Stimulated activated naive CD8-positive, alpha-beta T cell treated with anti-CD3 and anti-CD28 coated beads, Interleukin-15, Interleukin-2, amounts not matched to agents 100 ng/mL and 50 ng/mL, for 24 hours (primary cell): ENCODE measurements around the gene EVI5.
"Not testable (repeated sequence)": the region's sequence is repeated elsewhere in the genome, so short reads cannot be mapped to it uniquely, and the experiment has no call there.

Source experiments
- H3K27ac Mint-ChIP-seq: one replicate; pipeline ENCODE4 v1.8.0; 2021; ENCODE audit warnings: mild to moderate bottlenecking, mixed read lengths
- H3K27me3 Mint-ChIP-seq: one replicate; pipeline ENCODE4 v1.8.0; 2021; ENCODE audit warnings: mixed read lengths
- H3K36me3 Mint-ChIP-seq: one replicate; pipeline ENCODE4 v1.8.0; 2021; ENCODE audit warnings: low read depth, mixed read lengths
- H3K4me1 Mint-ChIP-seq: one replicate; pipeline ENCODE4 v1.8.0; 2021; ENCODE audit warnings: low read depth, mixed read lengths
- H3K4me3 Mint-ChIP-seq: one replicate; pipeline ENCODE4 v1.8.0; 2021; ENCODE audit warnings: mild to moderate bottlenecking, mixed read lengths
- H3K9me3 Mint-ChIP-seq: one replicate; pipeline ENCODE4 v1.8.0; 2021; ENCODE audit warnings: mixed read lengths

The EVI5 gene

GRCh38 chr1:92746255-92746654 is 38.7 kb downstream of the EVI5 start:
- H3K4me3 Mint-ChIP-seq, H3K9me3 Mint-ChIP-seq, H3K36me3 Mint-ChIP-seq, H3K4me1 Mint-ChIP-seq, H3K27ac Mint-ChIP-seq, H3K27me3 Mint-ChIP-seq: not testable (repeated sequence)

GRCh38 chr1:92743221-92743620 is 41.7 kb downstream of the EVI5 start:
- Mint-ChIP-seq H3K4me3 (no peak overlapping the region), H3K4me1 (peaks cover 11% of the 10 kb centered on the region), H3K36me3 (no peaks in the 10 kb centered on the region), H3K9me3 (no peaks in the 10 kb centered on the region), H3K27ac (no peak overlapping the region), H3K27me3 (peaks cover 4% of the 10 kb centered on the region)

GRCh38 chr1:92739669-92740524 is 45.0 kb downstream of the EVI5 start:
- Mint-ChIP-seq H3K9me3 (no peaks in the 10 kb centered on the region), H3K27me3 (peaks cover 10% of the 10 kb centered on the region), H3K4me3 (no peak overlapping the region), H3K4me1 (peaks cover 11% of the 10 kb centered on the region), H3K27ac (no peak overlapping the region), H3K36me3 (no peaks in the 10 kb centered on the region)

- Mint-ChIP-seq H3K36me3 (no peaks in the 10 kb centered on the region), H3K27me3 (peaks cover 10% of the 10 kb centered on the region), H3K4me3 (no peak overlapping the region), H3K9me3 (no peaks in the 10 kb centered on the region), H3K27ac (no peak overlapping the region), H3K4me1 (peaks cover 7% of the 10 kb centered on the region)
Observed at GRCh38 chr1:92736395-92736794, 48.5 kb downstream of the EVI5 start.

DNA sequence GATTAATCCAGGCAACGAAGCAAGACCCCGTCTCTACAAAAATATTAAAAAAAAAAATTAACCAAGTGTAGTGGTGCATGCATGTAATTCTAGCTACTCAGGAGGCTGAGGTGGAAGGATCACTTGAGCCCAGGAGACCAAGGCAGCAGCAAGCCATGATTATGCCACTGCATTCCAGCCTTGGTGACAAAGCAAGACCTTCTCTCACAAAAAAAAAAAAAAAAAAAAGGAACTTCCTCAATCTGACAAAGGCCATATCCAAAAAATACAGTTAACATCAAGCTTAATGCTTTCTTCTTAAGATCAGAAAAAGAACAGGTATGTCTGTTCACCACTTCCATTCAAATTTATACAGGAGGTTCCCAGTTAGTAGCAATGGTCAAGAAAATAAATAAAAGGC is 54.4 kb downstream of the EVI5 start:
- Mint-ChIP-seq H3K27me3 (no peaks in the 10 kb centered on the region), H3K36me3 (no peaks in the 10 kb centered on the region), H3K4me1 (no peaks in the 10 kb centered on the region), H3K9me3 (no peaks in the 10 kb centered on the region), H3K27ac (no peak overlapping the region), H3K4me3 (no peak overlapping the region)

- no peak overlapping the region for H3K27ac Mint-ChIP-seq
- no peaks in the 10 kb centered on the region for H3K4me1 Mint-ChIP-seq
- H3K4me3 Mint-ChIP-seq = no peak overlapping the region
- peaks cover 5% of the 10 kb centered on the region for H3K27me3 Mint-ChIP-seq
- H3K36me3 Mint-ChIP-seq = no peaks in the 10 kb centered on the region
- no peaks in the 10 kb centered on the region for H3K9me3 Mint-ChIP-seq
Observed at GRCh38 chr1:92728697-92729096, 56.2 kb downstream of the EVI5 start.

DNA sequence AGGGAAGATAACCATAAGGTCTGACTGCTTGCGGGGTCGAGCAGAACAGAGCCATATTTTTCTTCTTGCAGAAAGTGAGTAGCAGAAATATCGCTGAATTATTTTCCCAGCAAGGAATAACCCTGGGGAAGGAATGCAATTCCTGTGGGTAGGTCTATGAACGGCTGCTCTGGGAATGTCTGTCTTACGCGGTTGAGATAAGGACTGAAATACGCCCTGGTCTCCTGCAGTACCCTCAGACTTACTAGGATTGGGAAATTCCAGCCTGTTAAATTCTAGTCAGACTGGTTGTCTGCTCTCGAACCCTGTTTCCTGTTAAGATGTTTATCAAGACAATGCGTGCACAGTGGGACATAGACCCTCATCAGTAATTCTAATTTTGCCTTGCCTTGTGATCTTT is 61.2 kb downstream of the EVI5 start:
- H3K9me3 Mint-ChIP-seq, H3K36me3 Mint-ChIP-seq, H3K4me3 Mint-ChIP-seq, H3K27me3 Mint-ChIP-seq, H3K4me1 Mint-ChIP-seq, H3K27ac Mint-ChIP-seq: not testable (repeated sequence)

GRCh38 chr1:92721886-92722285 is 63.0 kb downstream of the EVI5 start:
- peaks cover 2% of the 10 kb centered on the region for H3K9me3 Mint-ChIP-seq
- H3K27me3 Mint-ChIP-seq = peaks cover 14% of the 10 kb centered on the region
- no peak overlapping the region for H3K4me3 Mint-ChIP-seq
- no peak overlapping the region for H3K27ac Mint-ChIP-seq
- H3K4me1 Mint-ChIP-seq = no peaks in the 10 kb centered on the region
- no peaks in the 10 kb centered on the region for H3K36me3 Mint-ChIP-seq

GRCh38 chr1:92721157-92721556 is 63.8 kb downstream of the EVI5 start:
- H3K27me3 Mint-ChIP-seq = peaks cover 14% of the 10 kb centered on the region
- H3K36me3 Mint-ChIP-seq, H3K4me1 Mint-ChIP-seq, H3K9me3 Mint-ChIP-seq, H3K27ac Mint-ChIP-seq, H3K4me3 Mint-ChIP-seq: not testable (repeated sequence)

- peaks cover 13% of the 10 kb centered on the region for H3K27me3 Mint-ChIP-seq
- H3K36me3 Mint-ChIP-seq, H3K27ac Mint-ChIP-seq, H3K4me3 Mint-ChIP-seq, H3K4me1 Mint-ChIP-seq, H3K9me3 Mint-ChIP-seq: not testable (repeated sequence)
Observed at GRCh38 chr1:92715476-92715951, 69.4 kb downstream of the EVI5 start.

GRCh38 chr1:92713939-92714338 is 71.0 kb downstream of the EVI5 start:
- Mint-ChIP-seq H3K4me1 (no peaks in the 10 kb centered on the region), H3K27ac (no peak overlapping the region), H3K9me3 (peaks cover 3% of the 10 kb centered on the region), H3K27me3 (peaks cover 13% of the 10 kb centered on the region), H3K4me3 (no peak overlapping the region), H3K36me3 (no peaks in the 10 kb centered on the region)

GRCh38 chr1:92711473-92712165 is 73.3 kb downstream of the EVI5 start:
- H3K27ac Mint-ChIP-seq = no peak overlapping the region

DNA sequence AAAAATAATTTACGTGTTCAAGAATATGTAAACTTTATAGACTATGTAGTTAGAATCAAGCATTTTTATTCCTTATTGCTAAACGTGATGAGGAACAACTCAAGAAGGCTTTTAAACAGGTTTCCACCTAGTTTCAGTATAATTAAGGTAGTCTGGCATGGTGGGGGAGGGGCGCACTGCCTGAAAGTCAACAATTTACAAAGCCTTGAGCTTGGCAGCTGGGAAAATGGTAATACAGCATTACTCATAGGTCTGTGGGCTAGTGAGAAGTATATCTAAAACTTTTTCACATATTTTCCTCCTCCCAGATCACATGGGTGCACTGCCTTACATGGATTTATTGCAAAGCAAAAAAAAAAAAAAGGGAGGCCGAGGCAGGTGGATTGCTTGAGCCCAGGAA is 75.2 kb downstream of the EVI5 start:
- H3K4me1 Mint-ChIP-seq = no peaks in the 10 kb centered on the region
- H3K27ac Mint-ChIP-seq = no peak overlapping the region
- peaks cover 4% of the 10 kb centered on the region for H3K27me3 Mint-ChIP-seq
- H3K9me3 Mint-ChIP-seq = no peaks in the 10 kb centered on the region
- H3K36me3 Mint-ChIP-seq = no peaks in the 10 kb centered on the region
- no peak overlapping the region for H3K4me3 Mint-ChIP-seq

More at GRCh38 chr1:92711473-92712165, 73.3 kb downstream of the EVI5 start:
- Mint-ChIP-seq H3K9me3 (no peaks in the 10 kb centered on the region), H3K4me3 (no peak overlapping the region), H3K4me1 (no peaks in the 10 kb centered on the region), H3K36me3 (no peaks in the 10 kb centered on the region), H3K27me3 (peaks cover 4% of the 10 kb centered on the region)

- Mint-ChIP-seq H3K4me1 (no peaks in the 10 kb centered on the region), H3K4me3 (no peak overlapping the region), H3K9me3 (no peaks in the 10 kb centered on the region), H3K36me3 (no peaks in the 10 kb centered on the region), H3K27ac (no peak overlapping the region), H3K27me3 (no peaks in the 10 kb centered on the region)
Observed at GRCh38 chr1:92708368-92708950, 76.4 kb downstream of the EVI5 start.

- Mint-ChIP-seq H3K27ac (no peak overlapping the region), H3K27me3 (no peaks in the 10 kb centered on the region), H3K36me3 (no peaks in the 10 kb centered on the region), H3K9me3 (no peaks in the 10 kb centered on the region), H3K4me3 (no peak overlapping the region), H3K4me1 (no peaks in the 10 kb centered on the region)
Observed at GRCh38 chr1:92707709-92708108, 77.2 kb downstream of the EVI5 start.
